ENCODE measurements around the gene ALDH3A2. TPM values are rescaled to one million over a fixed set of nuclear protein-coding genes. Genes with fewer than 3 reads are reported as not detected.

The ALDH3A2 gene
- total RNA-seq, 1 donor from 2014 or later: 38.1 TPM

- Mint-ChIP-seq H3K27me3 (ENCODE audit: insufficient read depth) (peaks cover 32% of the 10 kb centered on the region), H3K4me1 (ENCODE audit: low read depth) (peaks cover 19% of the 10 kb centered on the region), H3K27ac (no peak overlapping the region), H3K9me3 (no peaks in the 10 kb centered on the region), H3K36me3 (ENCODE audit: low read depth) (no peaks in the 10 kb centered on the region), H3K4me3 (no peak overlapping the region)
- DNase-seq (ENCODE audit: low spot score): no peak
- intact Hi-C loops (cut with micrococcal nuclease): no loop called here
These were observed 6.7 kb upstream of the ALDH3A2 start for GRCh38 chr17:19641687-19642372.

- intact Hi-C loops (cut with micrococcal nuclease): no loop called here
- Mint-ChIP-seq H3K4me3 (no peak overlapping the region), H3K4me1 (ENCODE audit: low read depth) (peaks cover 25% of the 10 kb centered on the region), H3K9me3 (no peaks in the 10 kb centered on the region), H3K27ac (no peak overlapping the region), H3K36me3 (ENCODE audit: low read depth) (no peaks in the 10 kb centered on the region), H3K27me3 (ENCODE audit: insufficient read depth) (peaks cover 35% of the 10 kb centered on the region)
- no peak for DNase-seq (ENCODE audit: low spot score)
These were observed 6.1 kb upstream of the ALDH3A2 start for GRCh38 chr17:19642373-19642893.

GRCh38 chr17:19644493-19645210 is 3.9 kb upstream of the ALDH3A2 start:
- intact Hi-C loops (cut with micrococcal nuclease): loop anchor here (5.0 kb wide), 2 partner anchors 282 to 333 kb away; partner anchors contain the start of genes AKAP10 and B9D1
- DNase-seq (ENCODE audit: low spot score): no peak
- H3K9me3 Mint-ChIP-seq: no peaks in the 10 kb centered on the region
- H3K27me3 Mint-ChIP-seq (ENCODE audit: insufficient read depth): peaks cover 23% of the 10 kb centered on the region
- H3K36me3 Mint-ChIP-seq (ENCODE audit: low read depth): no peaks in the 10 kb centered on the region
- no peak overlapping the region for H3K27ac Mint-ChIP-seq
- H3K4me3 Mint-ChIP-seq: no peak overlapping the region
- peaks cover 40% of the 10 kb centered on the region for H3K4me1 Mint-ChIP-seq (ENCODE audit: low read depth)

GRCh38 chr17:19645734-19646201 is 2.8 kb upstream of the ALDH3A2 start:
- intact Hi-C loops (cut with micrococcal nuclease): loop anchor here (5.0 kb wide), 2 partner anchors 283 to 332 kb away; partner anchors contain the start of genes AKAP10 and B9D1
- H3K4me1 Mint-ChIP-seq (ENCODE audit: low read depth): peaks cover 49% of the 10 kb centered on the region
- no peak overlapping the region for H3K4me3 Mint-ChIP-seq

DNA sequence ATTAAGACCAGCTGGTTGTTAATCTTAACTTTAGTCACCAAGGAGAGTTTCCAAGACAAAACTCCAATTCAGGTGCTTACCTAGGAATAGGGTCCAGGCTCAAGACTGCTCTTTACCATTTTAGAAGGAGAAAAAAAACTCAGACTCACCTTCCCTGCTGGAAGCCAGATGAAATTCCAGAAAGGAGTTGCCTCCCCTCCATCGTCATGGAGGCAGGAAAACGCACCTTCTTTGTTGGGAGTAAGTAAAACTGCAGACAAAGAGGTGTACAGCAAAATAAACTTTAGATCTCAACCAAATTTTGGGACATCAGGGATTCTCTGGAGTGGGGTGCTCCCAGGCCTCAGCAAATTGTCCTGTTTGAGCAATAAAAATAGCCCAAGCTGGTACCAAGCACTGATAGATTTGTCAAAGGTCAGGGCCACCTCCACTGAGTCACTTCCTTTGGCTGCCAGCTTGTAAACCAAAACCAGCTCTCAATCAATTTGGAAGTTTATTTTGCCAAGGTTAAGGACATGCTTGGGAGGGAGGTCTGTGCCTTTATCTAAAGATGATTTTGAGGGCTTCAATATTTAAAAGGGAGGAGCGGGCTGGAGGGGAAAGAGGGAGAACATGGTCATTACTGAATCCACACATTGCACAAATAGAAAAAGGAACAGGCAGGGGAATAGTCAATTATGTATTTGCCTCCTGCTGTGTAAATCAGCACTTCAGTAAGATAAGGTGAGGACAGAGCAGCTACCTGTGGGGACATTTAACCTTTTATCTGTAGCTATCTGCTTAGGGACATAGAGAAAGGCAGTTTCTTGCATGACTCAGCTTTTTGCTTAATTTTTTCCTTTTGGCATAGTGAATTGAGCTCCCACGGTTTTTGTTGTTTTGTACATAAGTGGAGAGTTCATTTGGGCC is 1.5 kb upstream of the ALDH3A2 start:
- peaks cover 52% of the 10 kb centered on the region for H3K4me1 Mint-ChIP-seq (ENCODE audit: low read depth)
- peak overlapping the region; percentile 95 for H3K27ac Mint-ChIP-seq
- DNase-seq (ENCODE audit: low spot score): no peak
- no peaks in the 10 kb centered on the region for H3K9me3 Mint-ChIP-seq
- no peaks in the 10 kb centered on the region for H3K36me3 Mint-ChIP-seq (ENCODE audit: low read depth)
- H3K27me3 Mint-ChIP-seq (ENCODE audit: insufficient read depth): peaks cover 18% of the 10 kb centered on the region
- H3K4me3 Mint-ChIP-seq: peak overlapping the region; percentile 92
- intact Hi-C loops (cut with micrococcal nuclease): loop anchor here (5.0 kb wide), 2 partner anchors 285 to 330 kb away; partner anchors contain the start of genes AKAP10 and B9D1

More at GRCh38 chr17:19645734-19646201, 2.8 kb upstream of the ALDH3A2 start:
- DNase-seq (ENCODE audit: low spot score): peak; percentile 41
- peaks cover 22% of the 10 kb centered on the region for H3K27me3 Mint-ChIP-seq (ENCODE audit: insufficient read depth)
- no peaks in the 10 kb centered on the region for H3K36me3 Mint-ChIP-seq (ENCODE audit: low read depth)
- H3K27ac Mint-ChIP-seq: no peak overlapping the region
- no peaks in the 10 kb centered on the region for H3K9me3 Mint-ChIP-seq

DNA sequence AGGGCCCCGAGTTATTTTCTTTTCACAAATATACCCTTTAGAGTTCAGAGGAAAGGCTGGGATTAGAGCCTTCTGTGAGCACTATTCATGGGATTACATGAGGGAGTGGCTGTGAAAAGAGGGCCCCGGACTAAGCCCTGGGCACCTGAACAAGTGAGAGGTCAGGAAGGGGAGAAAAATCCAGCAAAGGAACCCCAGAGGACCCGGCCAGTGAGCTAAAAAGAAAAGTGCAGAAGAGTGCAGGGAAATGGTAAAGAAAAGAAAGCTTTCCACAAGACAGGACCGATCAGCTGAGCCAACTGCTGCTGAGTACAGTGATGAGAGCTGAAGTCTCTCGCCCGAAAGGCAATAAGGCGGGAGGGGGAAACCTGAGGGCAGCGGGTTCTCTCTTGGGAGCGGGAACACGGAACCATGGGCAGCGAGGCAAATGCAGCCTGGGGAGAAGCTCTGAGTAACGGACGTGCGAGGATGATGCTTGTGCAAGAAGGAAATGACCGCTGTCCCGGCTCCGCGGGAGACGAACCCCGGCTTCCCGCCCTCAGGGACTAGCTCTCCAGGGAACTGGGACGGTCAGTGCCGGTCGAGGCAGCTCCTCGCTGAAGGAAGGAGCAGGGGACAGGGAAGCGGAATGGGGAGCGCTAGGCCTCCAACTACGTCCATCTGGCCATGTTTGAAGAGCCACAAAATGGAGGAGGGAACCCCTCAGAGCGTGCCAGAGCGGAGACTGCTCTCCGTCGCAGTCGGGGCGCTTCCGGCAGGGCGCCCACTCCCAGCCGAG is 665 bp upstream of the ALDH3A2 start:
- H3K27me3 Mint-ChIP-seq (ENCODE audit: insufficient read depth): peaks cover 15% of the 10 kb centered on the region
- intact Hi-C loops (cut with micrococcal nuclease): loop anchor here (1.0 to 5.0 kb wide), 7 partner anchors 120 to 507 kb away; partner anchors contain the start of genes AKAP10, B9D1 and MAPK7
- peaks cover 2% of the 10 kb centered on the region for H3K36me3 Mint-ChIP-seq (ENCODE audit: low read depth)
- DNase-seq (ENCODE audit: low spot score): no peak
- H3K9me3 Mint-ChIP-seq: no peaks in the 10 kb centered on the region
- peak overlapping the region; percentile 95 for H3K27ac Mint-ChIP-seq
- peak overlapping the region; percentile 92 for H3K4me3 Mint-ChIP-seq
- H3K4me1 Mint-ChIP-seq (ENCODE audit: low read depth): peaks cover 46% of the 10 kb centered on the region

DNA sequence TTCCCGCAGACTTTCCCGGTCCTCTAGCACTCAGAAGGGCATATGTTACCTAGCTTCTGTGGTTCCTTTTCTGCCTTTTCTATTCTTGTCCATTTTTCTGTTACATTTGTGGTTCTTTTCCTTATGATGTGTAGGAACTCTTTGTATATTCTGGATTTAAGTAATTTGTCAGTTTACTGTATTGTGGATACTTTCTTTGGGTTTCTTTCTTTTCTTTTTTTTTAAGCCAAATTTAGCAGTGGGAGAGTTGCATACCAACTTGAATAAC is 657 bp downstream of the ALDH3A2 start:
- Mint-ChIP-seq H3K4me3 (peak overlapping the region; percentile 92), H3K36me3 (ENCODE audit: low read depth) (peaks cover 10% of the 10 kb centered on the region), H3K4me1 (ENCODE audit: low read depth) (peaks cover 46% of the 10 kb centered on the region), H3K9me3 (no peaks in the 10 kb centered on the region), H3K27ac (peak overlapping the region; percentile 25), H3K27me3 (ENCODE audit: insufficient read depth) (peaks cover 13% of the 10 kb centered on the region)
- intact Hi-C loops (cut with micrococcal nuclease): loop anchor here (2.0 to 5.0 kb wide), 5 partner anchors 142 to 506 kb away; partner anchors contain the start of genes AKAP10, B9D1 and MAPK7
- DNase-seq (ENCODE audit: low spot score): no peak

GRCh38 chr17:19650826-19651225 is 2.3 kb downstream of the ALDH3A2 start:
- peaks cover 15% of the 10 kb centered on the region for H3K36me3 Mint-ChIP-seq (ENCODE audit: low read depth)

GRCh38 chr17:19651451-19652238 is 3.1 kb downstream of the ALDH3A2 start:
- H3K4me3 Mint-ChIP-seq: no peak overlapping the region
- intact Hi-C loops (cut with micrococcal nuclease): no loop called here
- H3K27me3 Mint-ChIP-seq (ENCODE audit: insufficient read depth): peaks cover 3% of the 10 kb centered on the region
- H3K36me3 Mint-ChIP-seq (ENCODE audit: low read depth): peaks cover 15% of the 10 kb centered on the region
- H3K4me1 Mint-ChIP-seq (ENCODE audit: low read depth): peaks cover 35% of the 10 kb centered on the region
- DNase-seq (ENCODE audit: low spot score): no peak
- H3K9me3 Mint-ChIP-seq: no peaks in the 10 kb centered on the region
- no peak overlapping the region for H3K27ac Mint-ChIP-seq

More at GRCh38 chr17:19650826-19651225, 2.3 kb downstream of the ALDH3A2 start:
- Mint-ChIP-seq H3K27ac (no peak overlapping the region), H3K27me3 (ENCODE audit: insufficient read depth) (peaks cover 3% of the 10 kb centered on the region), H3K4me3 (peak overlapping the region; percentile 92), H3K4me1 (ENCODE audit: low read depth) (peaks cover 43% of the 10 kb centered on the region), H3K9me3 (no peaks in the 10 kb centered on the region)
- intact Hi-C loops (cut with micrococcal nuclease): no loop called here
- DNase-seq (ENCODE audit: low spot score): no peak

DNA sequence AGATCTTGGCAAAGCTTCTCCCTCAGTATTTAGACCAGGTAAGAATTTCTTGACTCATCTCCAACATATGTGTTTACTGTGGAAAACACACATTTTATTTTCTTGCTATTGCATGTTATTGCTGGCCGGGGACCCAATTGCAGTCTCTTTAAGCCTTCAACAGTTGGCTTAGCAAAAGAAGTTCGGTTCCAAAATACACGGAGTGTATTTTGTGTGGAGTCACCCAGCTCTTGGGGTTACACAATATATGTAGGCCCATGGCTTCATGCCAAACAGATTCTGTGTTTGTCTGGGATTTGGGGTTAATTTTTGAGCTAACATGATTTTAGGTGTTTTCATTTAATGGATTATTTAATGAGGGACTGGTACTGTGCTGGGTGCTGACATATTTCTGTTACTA is 4.0 kb downstream of the ALDH3A2 start:
- intact Hi-C loops (cut with micrococcal nuclease): no loop called here
- peaks cover 26% of the 10 kb centered on the region for H3K4me1 Mint-ChIP-seq (ENCODE audit: low read depth)
- H3K36me3 Mint-ChIP-seq (ENCODE audit: low read depth): peaks cover 18% of the 10 kb centered on the region
- H3K9me3 Mint-ChIP-seq: no peaks in the 10 kb centered on the region
- no peak overlapping the region for H3K27ac Mint-ChIP-seq
- DNase-seq (ENCODE audit: low spot score): no peak
- H3K27me3 Mint-ChIP-seq (ENCODE audit: insufficient read depth): no peaks in the 10 kb centered on the region
- H3K4me3 Mint-ChIP-seq: no peak overlapping the region

DNA sequence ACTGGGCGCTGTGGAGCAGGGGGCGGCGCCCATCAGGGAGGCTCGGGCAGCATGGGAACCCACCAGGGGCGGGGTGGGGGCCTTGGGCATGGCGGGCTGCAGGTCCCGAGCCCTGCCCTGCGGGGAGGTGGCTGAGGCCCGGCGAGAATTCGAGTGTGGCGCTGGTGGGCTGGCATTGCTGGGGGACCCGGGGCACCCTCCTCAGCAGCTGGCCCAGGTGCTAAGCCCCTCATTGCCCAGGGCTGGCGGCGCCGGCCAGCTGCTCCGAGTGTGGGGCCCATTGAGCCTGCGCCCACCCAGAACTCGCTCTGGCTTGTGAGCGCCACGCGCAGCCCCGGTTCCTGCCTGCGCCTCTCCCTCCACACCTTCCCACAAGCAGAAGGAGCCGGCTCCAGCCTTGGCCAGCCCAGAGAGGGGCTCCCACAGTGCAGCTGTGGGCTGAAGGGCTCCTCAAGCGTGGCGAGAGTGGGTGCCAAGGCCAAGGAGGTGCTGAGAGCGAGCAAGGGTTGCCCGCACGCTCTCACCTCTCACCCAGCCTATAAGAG is 5.9 kb downstream of the ALDH3A2 start:
- DNase-seq (ENCODE audit: low spot score): no peak
- no peak overlapping the region for H3K4me3 Mint-ChIP-seq
- no peak overlapping the region for H3K27ac Mint-ChIP-seq
- no peaks in the 10 kb centered on the region for H3K9me3 Mint-ChIP-seq
- intact Hi-C loops (cut with micrococcal nuclease): no loop called here
- no peaks in the 10 kb centered on the region for H3K27me3 Mint-ChIP-seq (ENCODE audit: insufficient read depth)
- H3K4me1 Mint-ChIP-seq (ENCODE audit: low read depth): peaks cover 15% of the 10 kb centered on the region
- H3K36me3 Mint-ChIP-seq (ENCODE audit: low read depth): peaks cover 18% of the 10 kb centered on the region

Data from activated T-helper 1 cell treated with anti-CD3 and anti-CD28 coated beads, Interleukin-12 subunit alpha, Interleukin-12 subunit beta, Interleukin-2, Interleukin-4 antibody, amounts not matched to agents 30 ng/mL and 10 ng/mL and 1 ng/mL, durations not matched to agents 14 hours and 24 hours and 36 hours (primary cell).